IPS DF 4.7 (cell line): Measurements from ENCODE around the gene BFSP2.

Experiments
- DNase-seq: peaks from one replicate; pipeline ENCODE4 v3.0.0-alpha.2; 2013; ENCODE audit warnings: low spot score; ENCODE audit errors: extremely low read depth

The BFSP2 gene

GRCh38 chr3:133414021-133414392 is 14.2 kb downstream of the BFSP2 start:
- no peak for DNase-seq

GRCh38 chr3:133418361-133418760 is 18.5 kb downstream of the BFSP2 start:
- DNase-seq: no peak

GRCh38 chr3:133419151-133419909 is 19.5 kb downstream of the BFSP2 start:
- DNase-seq: no peak

GRCh38 chr3:133424937-133425869 is 25.3 kb downstream of the BFSP2 start:
- no peak for DNase-seq

DNA sequence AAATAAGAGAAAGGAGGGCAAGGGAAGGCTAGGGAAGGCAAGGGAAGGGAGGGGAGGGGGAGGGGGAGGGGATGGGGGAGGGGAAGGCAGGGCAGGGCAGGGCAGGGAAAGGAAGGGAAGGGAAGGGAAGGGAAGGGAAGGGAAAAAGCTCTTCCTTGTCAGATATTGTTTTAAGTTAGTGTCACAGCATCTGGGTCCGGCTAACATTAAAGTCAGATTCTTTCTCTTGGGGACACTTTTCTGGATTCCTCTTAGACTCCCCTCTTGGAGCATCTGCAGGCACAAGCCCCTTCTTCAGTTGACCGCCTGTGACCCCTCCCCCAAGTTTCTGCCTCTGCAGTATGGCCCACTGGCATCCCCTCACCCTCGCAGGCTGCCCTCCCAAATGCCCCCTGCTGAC is 26.0 kb downstream of the BFSP2 start:
- no peak for DNase-seq

DNA sequence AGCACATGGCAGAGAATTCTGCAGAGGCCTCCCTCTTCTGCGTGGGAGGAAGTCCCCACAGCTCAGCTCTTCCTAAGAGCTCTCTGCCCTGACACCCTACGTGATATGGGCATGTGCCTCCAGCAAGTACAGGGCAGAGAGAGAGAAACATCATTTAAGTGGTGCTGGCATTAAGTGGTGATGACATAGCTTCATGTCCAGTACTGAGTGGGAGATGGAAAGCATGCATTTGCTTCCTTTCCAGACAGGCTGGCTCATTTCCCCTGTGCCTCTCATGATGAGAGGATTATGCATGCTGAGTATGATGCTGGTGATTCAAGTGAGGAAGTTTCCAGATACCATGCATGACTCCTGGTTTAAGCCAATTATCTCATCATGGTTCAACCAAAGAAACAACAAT is 26.9 kb downstream of the BFSP2 start:
- no peak for DNase-seq

GRCh38 chr3:133428552-133428951 is 28.7 kb downstream of the BFSP2 start:
- DNase-seq: no peak

GRCh38 chr3:133429063-133429462 is 29.2 kb downstream of the BFSP2 start:
- DNase-seq: no peak

DNA sequence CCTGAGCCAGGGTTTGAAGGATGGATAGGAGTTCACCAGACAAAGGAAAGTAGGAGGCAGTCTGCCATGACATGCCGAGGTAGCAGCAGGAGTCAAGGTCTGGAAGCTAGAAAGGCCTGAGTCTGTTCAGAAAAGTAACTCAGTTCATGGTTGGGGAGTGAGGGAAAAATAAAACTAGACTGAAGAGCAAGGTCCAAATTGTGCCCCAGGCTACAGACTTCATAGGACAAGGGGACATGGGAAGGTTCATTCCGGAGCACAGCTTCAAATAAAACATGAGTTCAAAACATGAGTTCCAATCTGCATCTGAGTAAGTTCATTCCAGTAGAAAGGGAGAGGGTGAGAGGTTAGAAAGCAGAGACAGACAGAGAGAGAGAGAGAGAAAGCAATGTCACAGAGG is 39.7 kb downstream of the BFSP2 start:
- no peak for DNase-seq

- no peak for DNase-seq
Measured at GRCh38 chr3:133440652-133441051, 40.8 kb downstream of the BFSP2 start.

GRCh38 chr3:133441867-133442270 is 42.0 kb downstream of the BFSP2 start:
- no peak for DNase-seq

- no peak for DNase-seq
Measured at GRCh38 chr3:133442518-133442917, 42.7 kb downstream of the BFSP2 start.

- no peak for DNase-seq
Measured at GRCh38 chr3:133443649-133444422, 44.0 kb downstream of the BFSP2 start.

GRCh38 chr3:133444423-133444774 is 44.5 kb downstream of the BFSP2 start:
- no peak for DNase-seq

GRCh38 chr3:133445108-133445507 is 45.3 kb downstream of the BFSP2 start:
- no peak for DNase-seq

DNA sequence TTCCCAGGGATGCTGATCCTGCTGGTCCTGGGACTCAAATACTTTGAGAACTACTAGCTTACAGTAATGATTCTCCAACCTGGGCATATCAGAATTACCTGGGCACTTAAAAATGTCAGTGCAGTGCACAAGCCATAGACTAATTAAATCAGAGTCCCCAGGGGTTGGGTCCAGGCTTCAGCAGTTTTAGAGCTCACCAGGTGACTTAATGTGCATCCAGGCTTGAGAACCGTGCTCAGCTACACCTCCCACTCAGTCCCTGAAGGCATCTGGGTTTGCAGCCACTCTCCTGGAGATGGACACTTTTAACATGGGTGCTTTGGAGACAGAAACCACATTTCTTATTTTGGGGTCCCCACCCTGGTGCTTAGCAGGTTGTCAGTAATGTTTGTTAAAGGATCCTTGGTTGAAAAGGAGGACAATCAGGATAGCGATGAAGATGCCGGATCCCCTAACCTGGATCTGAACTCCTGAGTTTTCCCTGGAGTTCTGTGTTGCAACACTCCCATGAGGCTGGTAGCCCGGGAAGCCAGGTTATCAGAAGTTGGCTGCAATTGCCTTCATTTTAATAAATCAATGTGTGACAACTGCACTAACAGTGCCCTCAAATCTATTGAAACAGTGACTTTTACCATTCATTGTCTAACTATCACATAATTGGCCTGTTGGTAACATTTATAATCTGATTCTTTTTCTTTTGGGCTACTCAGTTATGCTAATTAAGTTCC is 48.1 kb downstream of the BFSP2 start:
- no peak for DNase-seq

- DNase-seq: no peak
Measured at GRCh38 chr3:133448478-133449122, 48.7 kb downstream of the BFSP2 start.

DNA sequence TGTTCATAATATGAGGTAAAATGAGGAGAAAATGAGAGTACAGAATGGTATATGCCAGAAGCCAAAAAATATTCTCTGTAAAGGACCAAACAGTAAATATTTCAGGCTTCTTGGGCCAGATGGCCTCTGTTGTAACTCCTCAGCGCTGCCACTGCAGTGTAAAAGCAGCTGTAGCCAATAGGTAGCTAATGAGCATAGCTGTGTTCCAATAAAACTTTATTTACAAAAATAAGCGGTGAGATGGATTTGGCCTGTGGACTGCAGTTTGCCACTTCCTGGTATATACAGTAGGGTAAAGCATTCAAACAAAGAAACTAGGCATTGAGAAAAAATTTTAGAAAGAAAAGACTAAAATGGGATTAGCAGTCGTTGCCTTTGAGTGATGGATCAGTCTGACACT is 51.5 kb downstream of the BFSP2 start:
- DNase-seq: no peak

- DNase-seq: no peak
Measured at GRCh38 chr3:133452641-133453319, 52.9 kb downstream of the BFSP2 start.

- no peak for DNase-seq
Measured at GRCh38 chr3:133453383-133453782, 53.5 kb downstream of the BFSP2 start.
